HepG2 (cell line): ENCODE results near the gene NPDC1. TPM values are rescaled to one million over a fixed set of nuclear protein-coding genes. Genes with fewer than 3 reads are reported as not detected.
A peak's percentile ranks its signal among the peaks of the same experiment; 100 is the strongest.

Source experiments
- CBX5 ChIP-seq: sonication (generic); formaldehyde crosslinking; IDR thresholded peaks from 2 replicates; pipeline ENCODE4 v1.4.0; 2020; ENCODE audit warnings: missing genetic modification reagents, borderline replicate concordance
- HMGA1 ChIP-seq: sonication (generic); formaldehyde crosslinking; conservative IDR thresholded peaks from 2 replicates; pipeline ENCODE4 v1.4.0; 2020; ENCODE audit warnings: missing genetic modification reagents
- SOX5 ChIP-seq: IDR thresholded peaks from 2 replicates; pipeline ENCODE4 v1.6.1; 2016; ENCODE audit warnings: borderline replicate concordance
- SOX6 ChIP-seq, 2 experiments: fragments of 450-650 bp in 1 of 2; sonication (generic) in 1 of 2; formaldehyde crosslinking in 1 of 2; IDR thresholded peaks; 2 replicates each; pipeline versions ENCODE4 v1.4.0 to v1.6.1; 2017 to 2020; ENCODE audit warnings: antibody characterized with exemption in 1 of 2, mild to moderate bottlenecking in 1 of 2, missing genetic modification reagents in 1 of 2
- THAP9 ChIP-seq: sonication (generic); formaldehyde crosslinking; IDR thresholded peaks from 2 replicates; pipeline ENCODE4; 2020; ENCODE audit warnings: missing genetic modification reagents, mild to moderate bottlenecking, borderline replicate concordance
- ZNF143 ChIP-seq: sonication (generic); formaldehyde crosslinking; IDR thresholded peaks from 2 replicates; pipeline ENCODE4 v1.4.0; 2020; ENCODE audit warnings: missing genetic modification reagents
- ZNF260 ChIP-seq: sonication (generic); formaldehyde crosslinking; IDR thresholded peaks from 2 replicates; pipeline ENCODE4 v1.4.0; 2020; ENCODE audit warnings: missing genetic modification reagents, low read depth, mild to moderate bottlenecking, borderline replicate concordance
- ZNF615 ChIP-seq: sonication (generic); formaldehyde crosslinking; IDR thresholded peaks from 2 replicates; pipeline ENCODE4 v1.5.0; 2020; ENCODE audit warnings: mild to moderate bottlenecking, missing genetic modification reagents, borderline replicate concordance
- polyA plus RNA-seq, 8 experiments: library from polyadenylated mRNA; depleted of rRNA in 3 of 8; stranded (reverse) in 7 of 8; unstranded in 1 of 8; fragments of >200 nt; fragmentation: Illumina TruSeq in 4 of 8; extraction: Trizol in 4 of 8; gene quantifications; 2 replicates each; pipeline versions ENCODE4 v1.2.1 to v1.2.3, GENCODE V29; 2011 to 2016; ENCODE audit warnings: low read depth in 4 of 8, missing spikeins in 1 of 8, mixed read lengths in 1 of 8; ENCODE audit not compliant: insufficient read depth in 1 of 8
- total RNA-seq, 5 experiments: library from RNA; depleted of rRNA; stranded (reverse); fragments of >200 nt; fragmentation: Illumina TruSeq; extraction: Trizol; gene quantifications; 2 replicates each; pipeline ENCODE4 v1.2.3, GENCODE V29; 2016; ENCODE audit warnings: low read depth in 1 of 5
- TF ChIP-seq, protein P1 (sequence below): sonication (generic); formaldehyde crosslinking; IDR thresholded peaks from one replicate; pipeline ENCODE4 v1.5.1; 2020; ENCODE audit warnings: mild to moderate bottlenecking, missing genetic modification reagents; ENCODE audit errors: not compliant biosample characterization
- TF ChIP-seq, protein P2 (sequence below): sonication (generic); formaldehyde crosslinking; IDR thresholded peaks from 2 replicates; pipeline ENCODE4 v1.5.0; 2020; ENCODE audit warnings: mild to moderate bottlenecking, missing genetic modification reagents
- TF ChIP-seq, protein P3 (sequence below): sonication (generic); formaldehyde crosslinking; IDR thresholded peaks from 2 replicates; pipeline ENCODE4 v1.5.0; 2020; ENCODE audit warnings: mild to moderate bottlenecking, missing genetic modification reagents

The NPDC1 gene
- total and polyA plus RNA-seq, 2 of the 13 experiments (the other 11 are each of a cell fraction or from before 2014, with no cell fraction given): 0.84 to 5.4 TPM

- TF ChIP-seq, protein P1, sequence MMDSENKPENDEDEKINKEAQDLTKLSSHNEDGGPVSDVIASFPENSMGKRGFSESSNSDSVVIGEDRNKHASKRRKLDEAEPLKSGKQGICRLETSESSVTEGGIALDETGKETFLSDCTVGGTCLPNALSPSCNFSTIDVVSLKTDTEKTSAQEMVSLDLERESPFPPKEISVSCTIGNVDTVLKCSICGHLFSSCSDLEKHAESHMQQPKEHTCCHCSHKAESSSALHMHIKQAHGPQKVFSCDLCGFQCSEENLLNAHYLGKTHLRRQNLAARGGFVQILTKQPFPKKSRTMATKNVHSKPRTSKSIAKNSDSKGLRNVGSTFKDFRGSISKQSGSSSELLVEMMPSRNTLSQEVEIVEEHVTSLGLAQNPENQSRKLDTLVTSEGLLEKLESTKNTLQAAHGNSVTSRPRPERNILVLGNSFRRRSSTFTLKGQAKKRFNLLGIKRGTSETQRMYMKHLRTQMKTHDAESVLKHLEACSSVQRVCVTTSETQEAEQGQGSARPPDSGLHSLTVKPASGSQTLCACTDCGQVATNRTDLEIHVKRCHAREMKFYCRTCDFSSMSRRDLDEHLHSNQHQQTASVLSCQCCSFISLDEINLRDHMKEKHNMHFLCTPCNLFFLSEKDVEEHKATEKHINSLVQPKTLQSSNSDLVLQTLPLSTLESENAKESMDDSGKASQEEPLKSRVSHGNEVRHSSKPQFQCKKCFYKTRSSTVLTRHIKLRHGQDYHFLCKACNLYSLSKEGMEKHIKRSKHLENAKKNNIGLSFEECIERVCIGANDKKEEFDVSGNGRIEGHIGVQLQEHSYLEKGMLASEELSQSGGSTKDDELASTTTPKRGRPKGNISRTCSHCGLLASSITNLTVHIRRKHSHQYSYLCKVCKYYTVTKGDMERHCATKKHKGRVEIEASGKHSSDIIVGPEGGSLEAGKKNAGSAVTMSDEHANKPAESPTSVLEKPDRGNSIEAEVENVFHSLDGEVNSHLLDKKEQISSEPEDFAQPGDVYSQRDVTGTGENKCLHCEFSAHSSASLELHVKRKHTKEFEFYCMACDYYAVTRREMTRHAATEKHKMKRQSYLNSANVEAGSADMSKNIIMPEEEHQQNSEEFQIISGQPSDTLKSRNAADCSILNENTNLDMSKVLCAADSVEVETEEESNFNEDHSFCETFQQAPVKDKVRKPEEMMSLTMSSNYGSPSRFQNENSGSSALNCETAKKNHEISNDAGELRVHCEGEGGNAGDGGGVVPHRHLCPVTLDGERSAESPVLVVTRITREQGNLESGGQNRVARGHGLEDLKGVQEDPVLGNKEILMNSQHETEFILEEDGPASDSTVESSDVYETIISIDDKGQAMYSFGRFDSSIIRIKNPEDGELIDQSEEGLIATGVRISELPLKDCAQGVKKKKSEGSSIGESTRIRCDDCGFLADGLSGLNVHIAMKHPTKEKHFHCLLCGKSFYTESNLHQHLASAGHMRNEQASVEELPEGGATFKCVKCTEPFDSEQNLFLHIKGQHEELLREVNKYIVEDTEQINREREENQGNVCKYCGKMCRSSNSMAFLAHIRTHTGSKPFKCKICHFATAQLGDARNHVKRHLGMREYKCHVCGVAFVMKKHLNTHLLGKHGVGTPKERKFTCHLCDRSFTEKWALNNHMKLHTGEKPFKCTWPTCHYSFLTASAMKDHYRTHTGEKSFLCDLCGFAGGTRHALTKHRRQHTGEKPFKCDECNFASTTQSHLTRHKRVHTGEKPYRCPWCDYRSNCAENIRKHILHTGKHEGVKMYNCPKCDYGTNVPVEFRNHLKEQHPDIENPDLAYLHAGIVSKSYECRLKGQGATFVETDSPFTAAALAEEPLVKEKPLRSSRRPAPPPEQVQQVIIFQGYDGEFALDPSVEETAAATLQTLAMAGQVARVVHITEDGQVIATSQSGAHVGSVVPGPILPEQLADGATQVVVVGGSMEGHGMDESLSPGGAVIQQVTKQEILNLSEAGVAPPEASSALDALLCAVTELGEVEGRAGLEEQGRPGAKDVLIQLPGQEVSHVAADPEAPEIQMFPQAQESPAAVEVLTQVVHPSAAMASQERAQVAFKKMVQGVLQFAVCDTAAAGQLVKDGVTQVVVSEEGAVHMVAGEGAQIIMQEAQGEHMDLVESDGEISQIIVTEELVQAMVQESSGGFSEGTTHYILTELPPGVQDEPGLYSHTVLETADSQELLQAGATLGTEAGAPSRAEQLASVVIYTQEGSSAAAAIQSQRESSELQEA (CRISPR knock-in tag): peak; percentile 32
- TF ChIP-seq ZNF260 (CRISPR knock-in tag) (no peak), SOX6 (IDR thresholded peaks at IDR 0.05) (no peak), SOX6 (CRISPR knock-in tag; IDR thresholded peaks at IDR 0.05) (peak; percentile 26; the same call in 1 of the 2 replicates), CBX5 (0 out of 2 replicates have a peak, but pooled peaks have one; percentile 50), HMGA1 (CRISPR knock-in tag) (no peak), ZNF143 (CRISPR knock-in tag) (no peak; the same call in 1 of the 2 replicates), SOX5 (CRISPR knock-in tag) (peak; percentile 29; the same call in 1 of the 2 replicates), ZNF615 (CRISPR knock-in tag) (peak; percentile 73; the same call in 1 of the 2 replicates), THAP9 (CRISPR knock-in tag) (peak; percentile 38; the same call in 1 of the 2 replicates)
- TF ChIP-seq, protein P2, sequence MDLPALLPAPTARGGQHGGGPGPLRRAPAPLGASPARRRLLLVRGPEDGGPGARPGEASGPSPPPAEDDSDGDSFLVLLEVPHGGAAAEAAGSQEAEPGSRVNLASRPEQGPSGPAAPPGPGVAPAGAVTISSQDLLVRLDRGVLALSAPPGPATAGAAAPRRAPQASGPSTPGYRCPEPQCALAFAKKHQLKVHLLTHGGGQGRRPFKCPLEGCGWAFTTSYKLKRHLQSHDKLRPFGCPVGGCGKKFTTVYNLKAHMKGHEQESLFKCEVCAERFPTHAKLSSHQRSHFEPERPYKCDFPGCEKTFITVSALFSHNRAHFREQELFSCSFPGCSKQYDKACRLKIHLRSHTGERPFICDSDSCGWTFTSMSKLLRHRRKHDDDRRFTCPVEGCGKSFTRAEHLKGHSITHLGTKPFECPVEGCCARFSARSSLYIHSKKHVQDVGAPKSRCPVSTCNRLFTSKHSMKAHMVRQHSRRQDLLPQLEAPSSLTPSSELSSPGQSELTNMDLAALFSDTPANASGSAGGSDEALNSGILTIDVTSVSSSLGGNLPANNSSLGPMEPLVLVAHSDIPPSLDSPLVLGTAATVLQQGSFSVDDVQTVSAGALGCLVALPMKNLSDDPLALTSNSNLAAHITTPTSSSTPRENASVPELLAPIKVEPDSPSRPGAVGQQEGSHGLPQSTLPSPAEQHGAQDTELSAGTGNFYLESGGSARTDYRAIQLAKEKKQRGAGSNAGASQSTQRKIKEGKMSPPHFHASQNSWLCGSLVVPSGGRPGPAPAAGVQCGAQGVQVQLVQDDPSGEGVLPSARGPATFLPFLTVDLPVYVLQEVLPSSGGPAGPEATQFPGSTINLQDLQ (CRISPR knock-in tag): no peak
- TF ChIP-seq, protein P3, sequence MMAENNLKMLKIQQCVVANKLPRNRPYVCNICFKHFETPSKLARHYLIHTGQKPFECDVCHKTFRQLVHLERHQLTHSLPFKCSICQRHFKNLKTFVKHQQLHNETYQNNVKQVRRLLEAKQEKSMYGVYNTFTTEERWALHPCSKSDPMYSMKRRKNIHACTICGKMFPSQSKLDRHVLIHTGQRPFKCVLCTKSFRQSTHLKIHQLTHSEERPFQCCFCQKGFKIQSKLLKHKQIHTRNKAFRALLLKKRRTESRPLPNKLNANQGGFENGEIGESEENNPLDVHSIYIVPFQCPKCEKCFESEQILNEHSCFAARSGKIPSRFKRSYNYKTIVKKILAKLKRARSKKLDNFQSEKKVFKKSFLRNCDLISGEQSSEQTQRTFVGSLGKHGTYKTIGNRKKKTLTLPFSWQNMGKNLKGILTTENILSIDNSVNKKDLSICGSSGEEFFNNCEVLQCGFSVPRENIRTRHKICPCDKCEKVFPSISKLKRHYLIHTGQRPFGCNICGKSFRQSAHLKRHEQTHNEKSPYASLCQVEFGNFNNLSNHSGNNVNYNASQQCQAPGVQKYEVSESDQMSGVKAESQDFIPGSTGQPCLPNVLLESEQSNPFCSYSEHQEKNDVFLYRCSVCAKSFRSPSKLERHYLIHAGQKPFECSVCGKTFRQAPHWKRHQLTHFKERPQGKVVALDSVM: 0 out of 2 replicates have a peak, but pooled peaks have one; percentile 34
These were observed at the start of gene NPDC1 (continued) for GRCh38 chr9:137046088-137046787.
